Retinal pigment epithelial cell (primary cell): ENCODE results near the gene FCER2.
"Not testable (repeated sequence)": the region's sequence is repeated elsewhere in the genome, so short reads cannot be mapped to it uniquely, and the experiment has no call there.

ENCODE experiments used
- DNase-seq: peaks from one replicate; pipeline ENCODE4 v3.0.0-alpha.2; 2010; ENCODE audit warnings: low read depth
- H3K4me3 ChIP-seq: 2 replicates; pipeline ENCODE4 v1.5.1; 2011; ENCODE audit warnings: mild to moderate bottlenecking, low read length, control low read depth, moderate library complexity
- TF ChIP-seq, protein P1 (sequence below): conservative IDR thresholded peaks from 2 replicates; pipeline ENCODE4 v1.5.1; 2011; ENCODE audit warnings: low read depth, low read length, control low read depth, inconsistent platforms

The FCER2 gene, protein sequence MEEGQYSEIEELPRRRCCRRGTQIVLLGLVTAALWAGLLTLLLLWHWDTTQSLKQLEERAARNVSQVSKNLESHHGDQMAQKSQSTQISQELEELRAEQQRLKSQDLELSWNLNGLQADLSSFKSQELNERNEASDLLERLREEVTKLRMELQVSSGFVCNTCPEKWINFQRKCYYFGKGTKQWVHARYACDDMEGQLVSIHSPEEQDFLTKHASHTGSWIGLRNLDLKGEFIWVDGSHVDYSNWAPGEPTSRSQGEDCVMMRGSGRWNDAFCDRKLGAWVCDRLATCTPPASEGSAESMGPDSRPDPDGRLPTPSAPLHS

DNA sequence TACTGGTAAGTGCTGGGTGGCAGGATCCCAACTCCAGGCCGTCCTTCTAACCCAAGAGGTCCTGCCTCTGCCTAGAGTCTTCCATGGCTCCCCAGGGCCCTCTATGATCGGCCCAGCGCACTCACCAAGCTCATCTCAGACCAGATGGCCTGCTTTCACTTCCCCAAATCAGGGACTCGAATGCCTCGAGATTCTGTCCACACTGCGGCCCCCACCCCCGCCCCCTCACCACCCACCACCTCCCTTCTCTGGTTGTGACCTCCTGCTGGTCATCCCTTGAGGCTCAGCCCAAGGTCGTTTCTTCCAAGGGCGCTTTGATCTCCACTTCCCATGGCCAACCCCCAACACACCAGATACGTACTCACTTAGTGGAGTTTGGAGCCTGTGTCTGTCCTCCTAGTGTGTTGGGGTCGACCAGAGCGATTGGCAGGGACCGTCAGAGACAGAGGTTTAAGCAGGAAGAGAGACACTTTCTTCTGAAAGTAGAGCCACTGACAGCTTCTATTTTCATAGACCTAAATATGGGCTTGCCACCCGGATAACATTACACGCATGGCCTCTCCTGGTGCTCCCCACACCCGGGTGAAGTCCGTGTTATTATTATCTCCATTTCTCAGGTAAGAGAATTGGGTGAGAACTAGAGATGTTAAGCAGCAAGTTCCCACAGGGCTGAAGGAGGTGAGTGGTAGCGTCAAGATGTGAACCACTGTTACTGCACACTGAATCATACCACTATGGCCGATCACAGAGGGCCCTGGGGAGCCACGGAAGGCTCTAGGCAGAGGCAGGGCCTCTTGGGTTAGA is at the start of gene FCER2:
TSS of gene FCER2 (minus strand) at position 478 of the 804 bp plus-strand sequence. CDS start 2,371 bp downstream, outside the sequence.
- H3K4me3 ChIP-seq: no peak within 1 kb of the TSS
- no peak for DNase-seq
- TF ChIP-seq, protein P1, sequence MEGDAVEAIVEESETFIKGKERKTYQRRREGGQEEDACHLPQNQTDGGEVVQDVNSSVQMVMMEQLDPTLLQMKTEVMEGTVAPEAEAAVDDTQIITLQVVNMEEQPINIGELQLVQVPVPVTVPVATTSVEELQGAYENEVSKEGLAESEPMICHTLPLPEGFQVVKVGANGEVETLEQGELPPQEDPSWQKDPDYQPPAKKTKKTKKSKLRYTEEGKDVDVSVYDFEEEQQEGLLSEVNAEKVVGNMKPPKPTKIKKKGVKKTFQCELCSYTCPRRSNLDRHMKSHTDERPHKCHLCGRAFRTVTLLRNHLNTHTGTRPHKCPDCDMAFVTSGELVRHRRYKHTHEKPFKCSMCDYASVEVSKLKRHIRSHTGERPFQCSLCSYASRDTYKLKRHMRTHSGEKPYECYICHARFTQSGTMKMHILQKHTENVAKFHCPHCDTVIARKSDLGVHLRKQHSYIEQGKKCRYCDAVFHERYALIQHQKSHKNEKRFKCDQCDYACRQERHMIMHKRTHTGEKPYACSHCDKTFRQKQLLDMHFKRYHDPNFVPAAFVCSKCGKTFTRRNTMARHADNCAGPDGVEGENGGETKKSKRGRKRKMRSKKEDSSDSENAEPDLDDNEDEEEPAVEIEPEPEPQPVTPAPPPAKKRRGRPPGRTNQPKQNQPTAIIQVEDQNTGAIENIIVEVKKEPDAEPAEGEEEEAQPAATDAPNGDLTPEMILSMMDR: no peak

DNA sequence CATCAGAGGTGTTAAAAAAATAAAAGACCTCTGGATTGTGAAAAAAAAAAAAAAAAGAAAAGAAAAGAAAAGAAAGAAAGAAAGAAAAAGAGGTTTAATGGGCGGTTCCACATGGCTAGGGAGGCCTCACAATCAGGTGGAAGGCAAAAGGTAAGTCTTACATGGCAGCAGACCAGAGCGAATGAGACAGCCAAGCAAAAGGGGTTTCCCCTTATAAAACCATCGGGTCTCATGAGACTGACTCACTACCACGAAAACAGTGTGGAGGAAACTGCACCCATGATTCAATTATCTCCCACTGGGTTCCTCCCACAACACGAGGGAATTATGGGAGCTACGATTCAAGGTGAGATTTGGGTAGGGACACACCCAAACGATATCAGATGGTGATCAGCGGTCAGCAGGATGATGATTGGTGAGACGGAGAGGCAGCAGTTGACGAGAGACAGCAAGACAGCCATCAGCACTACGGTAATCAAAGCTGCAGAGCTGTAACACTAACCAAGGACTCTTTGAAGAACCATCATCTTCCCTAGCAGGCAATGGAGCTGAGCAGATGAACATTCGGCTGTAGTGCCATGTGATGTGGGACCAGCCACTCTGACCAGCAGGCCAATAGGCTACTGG is 49.3 kb upstream of the FCER2 start:
- no peak for DNase-seq
- H3K4me3 ChIP-seq: no peak overlapping the region
- TF ChIP-seq, protein P1: no peak

DNA sequence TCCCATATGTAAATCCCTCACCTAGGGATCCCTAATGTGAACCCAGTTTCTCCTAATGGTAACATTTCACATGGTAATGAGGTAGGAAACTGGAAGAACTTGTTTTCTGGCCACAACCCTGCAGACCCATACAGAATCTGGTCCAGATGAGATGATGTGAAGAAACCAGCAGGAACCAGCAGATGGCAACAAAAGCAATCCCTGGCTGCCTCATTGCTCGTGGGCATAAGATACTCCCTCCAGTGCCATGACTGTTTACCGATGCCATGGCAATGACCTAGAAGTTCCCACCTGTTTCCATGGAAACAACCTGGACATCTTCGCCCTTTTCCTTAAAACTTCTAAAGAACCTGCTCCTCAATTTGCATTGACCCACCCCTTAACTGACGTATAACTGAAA is 46.8 kb upstream of the FCER2 start:
- DNase-seq: no peak
- no peak overlapping the region for H3K4me3 ChIP-seq
- TF ChIP-seq, protein P1: peak; percentile 24

DNA sequence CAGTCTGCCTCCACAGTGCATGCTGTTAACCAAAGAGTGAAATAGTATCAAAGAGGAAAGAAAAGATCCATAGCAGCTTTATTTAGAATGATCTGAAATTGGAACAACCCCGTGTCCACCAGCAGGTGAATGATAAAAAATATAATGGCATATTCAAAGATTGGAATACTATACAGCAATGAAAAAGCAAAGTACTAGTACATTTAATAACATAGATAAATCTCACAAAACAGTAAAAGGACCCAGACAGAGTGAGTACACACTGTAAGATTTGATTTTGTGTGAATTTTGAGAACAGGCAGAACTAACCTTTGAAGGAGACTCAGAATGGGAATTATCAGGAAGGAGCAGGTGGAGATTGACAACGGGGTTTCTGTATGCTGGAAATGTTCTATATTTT is 46.2 kb upstream of the FCER2 start:
- no peak for DNase-seq
- TF ChIP-seq, protein P1: no peak
- no peak overlapping the region for H3K4me3 ChIP-seq

DNA sequence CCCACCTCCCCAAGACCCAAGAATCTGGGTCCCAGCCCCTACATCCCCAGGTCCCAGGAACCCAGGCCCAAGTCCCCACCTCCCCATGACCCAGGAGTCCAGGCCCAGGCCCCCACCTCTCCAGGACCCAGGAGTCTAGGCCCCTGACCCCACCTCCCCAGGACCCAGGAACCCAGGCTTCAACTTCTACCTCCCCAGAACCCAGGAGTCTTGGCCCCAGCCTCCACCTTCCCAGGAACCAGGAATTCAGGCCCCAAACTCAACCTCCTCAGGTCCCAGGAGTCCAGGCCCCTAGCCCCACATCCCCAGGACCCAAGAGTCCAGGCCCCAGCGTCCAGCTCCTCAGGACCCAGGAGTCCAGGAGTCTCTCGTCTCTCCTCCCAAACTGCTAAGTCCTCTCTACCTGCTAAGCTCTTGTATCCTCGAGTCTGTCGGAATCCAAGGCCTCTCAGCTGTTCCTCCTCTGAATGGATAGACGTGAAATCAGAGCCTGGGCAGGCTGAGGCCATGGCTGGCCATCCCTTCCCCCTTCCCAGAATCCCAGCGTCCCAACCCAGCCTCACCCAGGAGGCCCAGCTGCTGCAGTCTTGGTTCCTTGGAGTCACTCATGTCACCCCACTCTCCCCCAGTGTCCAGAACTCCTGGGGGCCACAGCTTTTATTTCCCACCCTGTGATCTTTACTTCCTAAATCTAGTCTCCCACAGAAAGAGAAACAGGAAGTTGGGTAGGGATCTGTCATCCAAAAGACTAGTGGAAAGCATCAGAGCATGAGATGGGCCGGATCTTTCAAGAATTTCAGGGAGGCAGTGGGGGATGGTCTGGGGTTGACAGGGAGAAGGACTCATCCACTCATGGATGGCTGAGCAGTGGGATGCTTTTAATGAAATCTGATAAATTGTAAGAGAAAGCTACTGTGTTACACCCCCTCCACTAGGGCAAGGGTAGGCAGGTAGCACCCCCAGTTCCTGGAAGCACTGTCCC is 45.3 kb upstream of the FCER2 start, which contains the start of gene CD209:
TSS of gene CD209 (minus strand) at position 632 of the 982 bp plus-strand sequence. CDS start at position 609, 23 bp downstream.
- DNase-seq: no peak
- TF ChIP-seq, protein P1: no peak
- H3K4me3 ChIP-seq: no peak within 1 kb of the TSS

DNA sequence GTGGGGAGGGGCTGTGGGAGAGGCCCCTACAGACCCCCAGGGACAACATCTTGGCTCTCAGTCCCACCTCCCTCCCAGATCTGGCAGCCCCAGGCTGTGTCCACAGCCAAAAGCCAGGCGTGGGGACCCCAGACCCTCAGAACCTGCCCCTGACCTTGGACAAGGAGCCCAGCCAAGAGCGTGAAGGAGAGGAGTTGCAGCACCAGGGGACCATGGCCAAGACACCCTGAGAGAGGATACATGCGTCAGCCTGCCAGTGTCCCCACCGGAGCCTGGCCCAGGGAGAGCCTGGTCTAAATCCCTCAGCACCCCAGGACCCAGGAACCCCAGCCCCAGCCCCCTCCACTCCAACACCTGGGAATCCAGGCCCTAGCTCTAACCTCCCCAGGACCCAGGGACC is 44.4 kb upstream of the FCER2 start:
- H3K4me3 ChIP-seq, DNase-seq: not testable (repeated sequence)
